GM23338 (cell line): Measurements from ENCODE around the gene ENDOV. TPM values are rescaled to one million over a fixed set of nuclear protein-coding genes. Genes with fewer than 3 reads are reported as not detected.

Experiments used
- ATAC-seq: fragments of 200-7000 bp; cut with Tn5 transposase; 3 replicates; pipeline ENCODE4 v1.9.1; 2020
- DNase-seq: peaks from one replicate; pipeline ENCODE4 v3.0.0-alpha.2; 2015; ENCODE audit warnings: low spot score
- H2AFZ ChIP-seq: fragments of 200-600 bp; sonication (generic); 2 replicates; pipeline ENCODE4 v1.8.0; 2016; ENCODE audit warnings: antibody characterized with exemption, mild to moderate bottlenecking, moderate library complexity
- H3F3A ChIP-seq: fragments of 200-600 bp; sonication (generic); replicated peaks from 2 replicates; pipeline ENCODE4 v1.8.0; 2017; ENCODE audit warnings: antibody characterized with exemption, mixed run types, low read depth
- H3K27ac ChIP-seq: fragments of 200-600 bp; sonication (generic); 2 replicates; pipeline ENCODE4 v1.6.1; 2016; ENCODE audit warnings: low read depth
- H3K27me3 ChIP-seq: fragments of 200-600 bp; sonication (generic); 2 replicates; pipeline ENCODE4 v1.8.0; 2016; ENCODE audit warnings: mild to moderate bottlenecking, mixed run types, moderate library complexity; ENCODE audit not compliant: insufficient read depth
- H3K36me3 ChIP-seq: fragments of 200-600 bp; sonication (generic); 2 replicates; pipeline ENCODE4 v1.8.0; 2016; ENCODE audit warnings: mild to moderate bottlenecking; ENCODE audit not compliant: insufficient read depth
- H3K4me1 ChIP-seq: fragments of 200-600 bp; sonication (generic); 2 replicates; pipeline ENCODE4 v1.8.0; 2016; ENCODE audit warnings: mild to moderate bottlenecking, moderate library complexity; ENCODE audit not compliant: insufficient read depth
- H3K4me2 ChIP-seq: fragments of 200-600 bp; sonication (generic); 2 replicates; pipeline ENCODE4 v1.7.1; 2017; ENCODE audit warnings: mixed run types
- H3K4me3 ChIP-seq: fragments of 200-600 bp; sonication (generic); 2 replicates; pipeline ENCODE4 v1.6.1; 2016; ENCODE audit warnings: mixed run types
- H3K79me2 ChIP-seq: fragments of 200-600 bp; sonication (generic); replicated peaks from 2 replicates; pipeline ENCODE4 v1.8.0; 2017; ENCODE audit warnings: mild to moderate bottlenecking; ENCODE audit not compliant: insufficient read depth
- H3K9me2 ChIP-seq: fragments of 200-600 bp; sonication (generic); 2 replicates; pipeline ENCODE4 v1.8.0; 2017; ENCODE audit not compliant: insufficient read depth
- H4K20me1 ChIP-seq: fragments of 200-600 bp; sonication (generic); replicated peaks from 2 replicates; pipeline ENCODE4 v1.8.0; 2017; ENCODE audit warnings: mild to moderate bottlenecking; ENCODE audit not compliant: insufficient read depth
- H3K27ac Mint-ChIP-seq: 2 replicates; pipeline ENCODE4 v1.8.0; 2020; ENCODE audit warnings: inconsistent platforms, mild to moderate bottlenecking, moderate library complexity, mixed read lengths
- H3K27me3 Mint-ChIP-seq: 3 replicates; pipeline ENCODE4 v1.8.0; 2022; ENCODE audit warnings: low read depth, mild to moderate bottlenecking, moderate library complexity, mixed read lengths, inconsistent platforms; ENCODE audit not compliant: insufficient read depth, poor library complexity
- H3K36me3 Mint-ChIP-seq: 3 replicates; pipeline ENCODE4 v1.8.0; 2021; ENCODE audit warnings: low read depth, mild to moderate bottlenecking, inconsistent platforms, moderate library complexity, mixed read lengths
- H3K4me1 Mint-ChIP-seq: 3 replicates; pipeline ENCODE4 v1.8.0; 2020; ENCODE audit warnings: mild to moderate bottlenecking, inconsistent platforms, mixed read lengths
- H3K4me3 Mint-ChIP-seq: 3 replicates; pipeline ENCODE4 v1.8.0; 2021; ENCODE audit warnings: moderate library complexity, mild to moderate bottlenecking, inconsistent platforms, mixed read lengths
- H3K9me3 Mint-ChIP-seq: 3 replicates; pipeline ENCODE4 v1.8.0; 2020; ENCODE audit warnings: moderate library complexity, mild to moderate bottlenecking, inconsistent platforms, mixed read lengths
- CREB1 ChIP-seq: fragments of 250-450 bp; sonication (Bioruptor Pico); IDR thresholded peaks from 2 replicates; pipeline ENCODE4 v1.5.0; 2020; ENCODE audit warnings: low read depth, mild to moderate bottlenecking, moderate library complexity
- EZH2 ChIP-seq: fragments of 200-600 bp; sonication (generic); IDR thresholded peaks from one replicate; pipeline ENCODE4 v1.8.0; 2017; ENCODE audit warnings: antibody characterized with exemption, mild to moderate bottlenecking, low read depth; ENCODE audit not compliant: unreplicated experiment
- EZH2phosphoT487 ChIP-seq: fragments of 200-600 bp; sonication (generic); IDR thresholded peaks from one replicate; pipeline ENCODE4 v1.8.1; 2018; ENCODE audit warnings: antibody characterized with exemption; ENCODE audit not compliant: unreplicated experiment
- JUNB ChIP-seq: IDR thresholded peaks from one replicate; pipeline ENCODE4 v1.6.1; 2016; ENCODE audit warnings: antibody characterized with exemption; ENCODE audit not compliant: unreplicated experiment
- NANOG ChIP-seq: IDR thresholded peaks from 2 replicates; pipeline ENCODE4 v1.6.1; 2016; ENCODE audit warnings: antibody characterized with exemption, borderline replicate concordance
- POLR2AphosphoS5 ChIP-seq: IDR thresholded peaks from 2 replicates; pipeline ENCODE4 v1.6.1; 2016; ENCODE audit warnings: antibody characterized with exemption, low read depth
- STAT1 ChIP-seq: IDR thresholded peaks from one replicate; pipeline ENCODE4 v1.6.1; 2016; ENCODE audit warnings: antibody characterized with exemption; ENCODE audit not compliant: unreplicated experiment
- ZNF114 ChIP-seq: fragments of 250-450 bp; sonication (Bioruptor Pico); IDR thresholded peaks from 2 replicates; pipeline ENCODE4 v1.5.0; 2020; ENCODE audit warnings: mild to moderate bottlenecking, moderate library complexity
- ZNF331 ChIP-seq: fragments of 250-450 bp; sonication (Bioruptor Pico); IDR thresholded peaks from 2 replicates; pipeline ENCODE4 v1.5.0; 2020; ENCODE audit warnings: low read depth, mild to moderate bottlenecking, moderate library complexity
- polyA plus RNA-seq: library from polyadenylated mRNA; unstranded; fragments of >200 nt; fragmentation: Nextera tagmentation; extraction: Ambion mirVana; gene quantifications from 2 replicates; pipeline ENCODE4 v1.2.1, GENCODE V29; 2016
- total RNA-seq: library from RNA; depleted of rRNA; stranded (reverse); fragments of >200 nt; shearing (Covaris generic); gene quantifications from 2 replicates; pipeline ENCODE4 v1.2.3, GENCODE V29; 2014
- TF ChIP-seq, protein P1 (sequence below): IDR thresholded peaks from 2 replicates; pipeline ENCODE4 v1.6.1; 2016; ENCODE audit warnings: antibody characterized with exemption
- TF ChIP-seq, protein P2 (sequence below): fragments of 250-450 bp; sonication (Bioruptor Pico); IDR thresholded peaks from 2 replicates; pipeline ENCODE4 v1.5.0; 2020; ENCODE audit warnings: mild to moderate bottlenecking, moderate library complexity
- TF ChIP-seq, protein P3 (sequence below), 2 experiments: fragments of 200-600 bp in 1 of 2; sonication (generic) in 1 of 2; conservative IDR thresholded peaks; 2 replicates each; pipeline versions ENCODE4 v1.5.1 to v1.6.1; 2016 to 2017; ENCODE audit warnings: antibody characterized with exemption in 2 of 2, low read depth in 2 of 2, mild to moderate bottlenecking in 2 of 2, moderate library complexity in 1 of 2
- TF ChIP-seq, protein P4 (sequence below): IDR thresholded peaks from one replicate; pipeline ENCODE4 v1.6.1; 2018; ENCODE audit warnings: antibody characterized with exemption; ENCODE audit not compliant: unreplicated experiment

The ENDOV gene
- total and polyA plus RNA-seq, 2 experiments from 2014 or later, result 11.5 to 16.1 TPM

DNA sequence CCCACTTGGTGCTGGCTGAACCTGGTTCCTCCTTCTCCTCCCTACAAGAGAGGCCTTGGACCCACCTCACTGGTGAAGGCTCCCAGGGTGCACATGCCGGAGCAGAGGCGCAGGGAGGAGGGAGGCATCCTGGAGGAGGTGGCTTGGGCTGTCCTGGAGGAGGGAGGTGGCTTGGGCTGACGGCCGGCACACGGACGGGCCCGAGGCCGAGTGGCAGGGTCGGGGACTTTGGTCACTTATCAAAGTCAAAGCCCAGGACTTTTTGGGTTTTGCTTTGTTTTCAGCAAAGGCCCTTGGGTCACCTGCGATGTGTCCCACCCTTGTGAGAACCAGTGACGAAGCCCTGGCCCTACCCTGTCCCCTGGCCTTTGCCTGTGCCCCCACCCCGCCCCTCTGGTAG, 28.5 kb downstream of the ENDOV start:
- H3F3A ChIP-seq, result 0 out of 2 replicates have a peak, but pooled peaks cover 3% of the 10 kb centered on the region
- Mint-ChIP-seq H3K4me1 (peaks cover 4% of the 10 kb centered on the region; the same call in 1 of the 3 replicates), H3K36me3 (no peaks in the 10 kb centered on the region), H3K4me3 (no peak overlapping the region), H3K27me3 (peaks cover 11% of the 10 kb centered on the region), H3K27ac (no peak overlapping the region), H3K9me3 (no peaks in the 10 kb centered on the region)
- no peaks in the 10 kb centered on the region for H3K27me3 ChIP-seq
- no peak for ATAC-seq
- H3K9me2 ChIP-seq, result no peaks in the 10 kb centered on the region
- H3K27ac ChIP-seq, result no peak overlapping the region
- H3K4me3 ChIP-seq, result no peak overlapping the region
- H3K79me2 ChIP-seq, result no peaks in the 10 kb centered on the region
- no peak for DNase-seq
- no peak overlapping the region for H3K4me2 ChIP-seq
- H3K4me1 ChIP-seq, result no peaks in the 10 kb centered on the region; the same call in 1 of the 2 replicates
- no peaks in the 10 kb centered on the region for H3K36me3 ChIP-seq
- no peaks in the 10 kb centered on the region; the same call in none of the 2 replicates for H4K20me1 ChIP-seq
- TF ChIP-seq STAT1, result no peak
- TF ChIP-seq EZH2, result no peak
- no peak for TF ChIP-seq NANOG
- TF ChIP-seq CREB1, result no peak
- TF ChIP-seq JUNB, result no peak
- TF ChIP-seq, protein P1, sequence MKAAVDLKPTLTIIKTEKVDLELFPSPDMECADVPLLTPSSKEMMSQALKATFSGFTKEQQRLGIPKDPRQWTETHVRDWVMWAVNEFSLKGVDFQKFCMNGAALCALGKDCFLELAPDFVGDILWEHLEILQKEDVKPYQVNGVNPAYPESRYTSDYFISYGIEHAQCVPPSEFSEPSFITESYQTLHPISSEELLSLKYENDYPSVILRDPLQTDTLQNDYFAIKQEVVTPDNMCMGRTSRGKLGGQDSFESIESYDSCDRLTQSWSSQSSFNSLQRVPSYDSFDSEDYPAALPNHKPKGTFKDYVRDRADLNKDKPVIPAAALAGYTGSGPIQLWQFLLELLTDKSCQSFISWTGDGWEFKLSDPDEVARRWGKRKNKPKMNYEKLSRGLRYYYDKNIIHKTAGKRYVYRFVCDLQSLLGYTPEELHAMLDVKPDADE, result no peak
- TF ChIP-seq, protein P2, sequence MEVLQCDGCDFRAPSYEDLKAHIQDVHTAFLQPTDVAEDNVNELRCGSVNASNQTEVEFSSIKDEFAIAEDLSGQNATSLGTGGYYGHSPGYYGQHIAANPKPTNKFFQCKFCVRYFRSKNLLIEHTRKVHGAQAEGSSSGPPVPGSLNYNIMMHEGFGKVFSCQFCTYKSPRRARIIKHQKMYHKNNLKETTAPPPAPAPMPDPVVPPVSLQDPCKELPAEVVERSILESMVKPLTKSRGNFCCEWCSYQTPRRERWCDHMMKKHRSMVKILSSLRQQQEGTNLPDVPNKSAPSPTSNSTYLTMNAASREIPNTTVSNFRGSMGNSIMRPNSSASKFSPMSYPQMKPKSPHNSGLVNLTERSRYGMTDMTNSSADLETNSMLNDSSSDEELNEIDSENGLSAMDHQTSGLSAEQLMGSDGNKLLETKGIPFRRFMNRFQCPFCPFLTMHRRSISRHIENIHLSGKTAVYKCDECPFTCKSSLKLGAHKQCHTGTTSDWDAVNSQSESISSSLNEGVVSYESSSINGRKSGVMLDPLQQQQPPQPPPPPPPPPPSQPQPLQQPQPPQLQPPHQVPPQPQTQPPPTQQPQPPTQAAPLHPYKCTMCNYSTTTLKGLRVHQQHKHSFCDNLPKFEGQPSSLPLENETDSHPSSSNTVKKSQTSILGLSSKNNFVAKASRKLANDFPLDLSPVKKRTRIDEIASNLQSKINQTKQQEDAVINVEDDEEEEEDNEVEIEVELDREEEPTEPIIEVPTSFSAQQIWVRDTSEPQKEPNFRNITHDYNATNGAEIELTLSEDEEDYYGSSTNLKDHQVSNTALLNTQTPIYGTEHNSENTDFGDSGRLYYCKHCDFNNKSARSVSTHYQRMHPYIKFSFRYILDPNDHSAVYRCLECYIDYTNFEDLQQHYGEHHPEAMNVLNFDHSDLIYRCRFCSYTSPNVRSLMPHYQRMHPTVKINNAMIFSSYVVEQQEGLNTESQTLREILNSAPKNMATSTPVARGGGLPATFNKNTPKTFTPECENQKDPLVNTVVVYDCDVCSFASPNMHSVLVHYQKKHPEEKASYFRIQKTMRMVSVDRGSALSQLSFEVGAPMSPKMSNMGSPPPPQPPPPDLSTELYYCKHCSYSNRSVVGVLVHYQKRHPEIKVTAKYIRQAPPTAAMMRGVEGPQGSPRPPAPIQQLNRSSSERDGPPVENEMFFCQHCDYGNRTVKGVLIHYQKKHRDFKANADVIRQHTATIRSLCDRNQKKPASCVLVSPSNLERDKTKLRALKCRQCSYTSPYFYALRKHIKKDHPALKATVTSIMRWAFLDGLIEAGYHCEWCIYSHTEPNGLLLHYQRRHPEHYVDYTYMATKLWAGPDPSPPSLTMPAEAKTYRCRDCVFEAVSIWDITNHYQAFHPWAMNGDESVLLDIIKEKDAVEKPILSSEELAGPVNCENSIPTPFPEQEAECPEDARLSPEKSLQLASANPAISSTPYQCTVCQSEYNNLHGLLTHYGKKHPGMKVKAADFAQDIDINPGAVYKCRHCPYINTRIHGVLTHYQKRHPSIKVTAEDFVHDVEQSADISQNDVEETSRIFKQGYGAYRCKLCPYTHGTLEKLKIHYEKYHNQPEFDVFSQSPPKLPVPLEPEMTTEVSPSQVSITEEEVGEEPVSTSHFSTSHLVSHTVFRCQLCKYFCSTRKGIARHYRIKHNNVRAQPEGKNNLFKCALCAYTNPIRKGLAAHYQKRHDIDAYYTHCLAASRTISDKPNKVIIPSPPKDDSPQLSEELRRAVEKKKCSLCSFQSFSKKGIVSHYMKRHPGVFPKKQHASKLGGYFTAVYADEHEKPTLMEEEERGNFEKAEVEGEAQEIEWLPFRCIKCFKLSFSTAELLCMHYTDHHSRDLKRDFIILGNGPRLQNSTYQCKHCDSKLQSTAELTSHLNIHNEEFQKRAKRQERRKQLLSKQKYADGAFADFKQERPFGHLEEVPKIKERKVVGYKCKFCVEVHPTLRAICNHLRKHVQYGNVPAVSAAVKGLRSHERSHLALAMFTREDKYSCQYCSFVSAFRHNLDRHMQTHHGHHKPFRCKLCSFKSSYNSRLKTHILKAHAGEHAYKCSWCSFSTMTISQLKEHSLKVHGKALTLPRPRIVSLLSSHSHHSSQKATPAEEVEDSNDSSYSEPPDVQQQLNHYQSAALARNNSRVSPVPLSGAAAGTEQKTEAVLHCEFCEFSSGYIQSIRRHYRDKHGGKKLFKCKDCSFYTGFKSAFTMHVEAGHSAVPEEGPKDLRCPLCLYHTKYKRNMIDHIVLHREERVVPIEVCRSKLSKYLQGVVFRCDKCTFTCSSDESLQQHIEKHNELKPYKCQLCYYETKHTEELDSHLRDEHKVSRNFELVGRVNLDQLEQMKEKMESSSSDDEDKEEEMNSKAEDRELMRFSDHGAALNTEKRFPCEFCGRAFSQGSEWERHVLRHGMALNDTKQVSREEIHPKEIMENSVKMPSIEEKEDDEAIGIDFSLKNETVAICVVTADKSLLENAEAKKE, result no peak
- TF ChIP-seq EZH2phosphoT487, result no peak
- TF ChIP-seq POLR2AphosphoS5, result no peak
- TF ChIP-seq, protein P3, sequence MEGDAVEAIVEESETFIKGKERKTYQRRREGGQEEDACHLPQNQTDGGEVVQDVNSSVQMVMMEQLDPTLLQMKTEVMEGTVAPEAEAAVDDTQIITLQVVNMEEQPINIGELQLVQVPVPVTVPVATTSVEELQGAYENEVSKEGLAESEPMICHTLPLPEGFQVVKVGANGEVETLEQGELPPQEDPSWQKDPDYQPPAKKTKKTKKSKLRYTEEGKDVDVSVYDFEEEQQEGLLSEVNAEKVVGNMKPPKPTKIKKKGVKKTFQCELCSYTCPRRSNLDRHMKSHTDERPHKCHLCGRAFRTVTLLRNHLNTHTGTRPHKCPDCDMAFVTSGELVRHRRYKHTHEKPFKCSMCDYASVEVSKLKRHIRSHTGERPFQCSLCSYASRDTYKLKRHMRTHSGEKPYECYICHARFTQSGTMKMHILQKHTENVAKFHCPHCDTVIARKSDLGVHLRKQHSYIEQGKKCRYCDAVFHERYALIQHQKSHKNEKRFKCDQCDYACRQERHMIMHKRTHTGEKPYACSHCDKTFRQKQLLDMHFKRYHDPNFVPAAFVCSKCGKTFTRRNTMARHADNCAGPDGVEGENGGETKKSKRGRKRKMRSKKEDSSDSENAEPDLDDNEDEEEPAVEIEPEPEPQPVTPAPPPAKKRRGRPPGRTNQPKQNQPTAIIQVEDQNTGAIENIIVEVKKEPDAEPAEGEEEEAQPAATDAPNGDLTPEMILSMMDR (conservative IDR thresholded peaks at IDR 0.05; ENCODE audit: low read depth in 2 of 2), result no peak
- TF ChIP-seq ZNF331 (CRISPR knock-in tag), result no peak
- no peak for TF ChIP-seq ZNF114 (CRISPR knock-in tag)
- TF ChIP-seq, protein P4, sequence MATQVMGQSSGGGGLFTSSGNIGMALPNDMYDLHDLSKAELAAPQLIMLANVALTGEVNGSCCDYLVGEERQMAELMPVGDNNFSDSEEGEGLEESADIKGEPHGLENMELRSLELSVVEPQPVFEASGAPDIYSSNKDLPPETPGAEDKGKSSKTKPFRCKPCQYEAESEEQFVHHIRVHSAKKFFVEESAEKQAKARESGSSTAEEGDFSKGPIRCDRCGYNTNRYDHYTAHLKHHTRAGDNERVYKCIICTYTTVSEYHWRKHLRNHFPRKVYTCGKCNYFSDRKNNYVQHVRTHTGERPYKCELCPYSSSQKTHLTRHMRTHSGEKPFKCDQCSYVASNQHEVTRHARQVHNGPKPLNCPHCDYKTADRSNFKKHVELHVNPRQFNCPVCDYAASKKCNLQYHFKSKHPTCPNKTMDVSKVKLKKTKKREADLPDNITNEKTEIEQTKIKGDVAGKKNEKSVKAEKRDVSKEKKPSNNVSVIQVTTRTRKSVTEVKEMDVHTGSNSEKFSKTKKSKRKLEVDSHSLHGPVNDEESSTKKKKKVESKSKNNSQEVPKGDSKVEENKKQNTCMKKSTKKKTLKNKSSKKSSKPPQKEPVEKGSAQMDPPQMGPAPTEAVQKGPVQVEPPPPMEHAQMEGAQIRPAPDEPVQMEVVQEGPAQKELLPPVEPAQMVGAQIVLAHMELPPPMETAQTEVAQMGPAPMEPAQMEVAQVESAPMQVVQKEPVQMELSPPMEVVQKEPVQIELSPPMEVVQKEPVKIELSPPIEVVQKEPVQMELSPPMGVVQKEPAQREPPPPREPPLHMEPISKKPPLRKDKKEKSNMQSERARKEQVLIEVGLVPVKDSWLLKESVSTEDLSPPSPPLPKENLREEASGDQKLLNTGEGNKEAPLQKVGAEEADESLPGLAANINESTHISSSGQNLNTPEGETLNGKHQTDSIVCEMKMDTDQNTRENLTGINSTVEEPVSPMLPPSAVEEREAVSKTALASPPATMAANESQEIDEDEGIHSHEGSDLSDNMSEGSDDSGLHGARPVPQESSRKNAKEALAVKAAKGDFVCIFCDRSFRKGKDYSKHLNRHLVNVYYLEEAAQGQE, result no peak
- H2AFZ ChIP-seq, result no peak overlapping the region
